Esophagus muscularis mucosa (tissue), 4 donors: ENCODE measurements around the gene IL17RD. TPM values are rescaled to one million over a fixed set of nuclear protein-coding genes. Genes with fewer than 3 reads are reported as not detected.

Experiments used
- DNase-seq: peaks from one replicate; pipeline ENCODE4 v3.0.0-alpha.2; 2017; ENCODE audit errors: extremely low spot score
- H3K27ac ChIP-seq, 4 donors: fragments of 200-600 bp; sonication (generic); replicated peaks in 1 of 4; 1 replicate in 3 of 4; 2 replicates in 1 of 4; pipeline ENCODE4 v1.5.1; 2016 to 2019; ENCODE audit warnings: mild to moderate bottlenecking in 1 of 4
- H3K27me3 ChIP-seq, 4 donors: fragments of 200-600 bp; sonication (generic); one replicate each; pipeline versions ENCODE4 v1.5.1 to v1.6.0; 2016 to 2019
- H3K36me3 ChIP-seq, 4 donors: fragments of 200-600 bp; sonication (generic); one replicate each; pipeline ENCODE4 v1.5.1; 2016 to 2019
- H3K4me1 ChIP-seq, 4 donors: fragments of 200-600 bp; sonication (generic); one replicate each; pipeline ENCODE4 v1.5.1; 2016 to 2019
- H3K4me3 ChIP-seq, 4 donors: fragments of 200-600 bp; sonication (generic); 1 replicate in 2 of 4; 2 replicates in 2 of 4; pipeline ENCODE4 v1.5.1; 2016 to 2019; ENCODE audit warnings: mild to moderate bottlenecking in 4 of 4, moderate library complexity in 1 of 4
- H3K9me3 ChIP-seq, 4 donors: fragments of 200-600 bp; sonication (generic); 1 replicate in 3 of 4; 2 replicates in 1 of 4; pipeline ENCODE4 v1.5.1; 2016 to 2019
- EP300 ChIP-seq: sonication (generic); formaldehyde crosslinking; IDR thresholded peaks from one replicate; pipeline ENCODE4 v1.6.1; 2017; ENCODE audit warnings: antibody characterized with exemption
- POLR2A ChIP-seq: fragments of 450-650 bp; IDR thresholded peaks from one replicate; pipeline ENCODE4 v1.6.1; 2017; ENCODE audit warnings: antibody characterized with exemption, moderate library complexity, mild to moderate bottlenecking, low read depth
- POLR2AphosphoS5 ChIP-seq, 2 donors: sonication (generic); formaldehyde crosslinking; IDR thresholded peaks; one replicate each; pipeline ENCODE4 v1.6.1; 2017; ENCODE audit warnings: antibody characterized with exemption in 2 of 2
- WGBS: methylation state at CpG from one replicate; pipeline ENCODE4 v1.1.5; 2018; 5-methylcytosine and 5-hydroxymethylcytosine counted together
- intact Hi-C: fragments of 100-400 bp; cut with DNase I; formaldehyde crosslinking; loops from one replicate; pipeline ENCODE4 v1.15.1; 2023
- total RNA-seq, 4 donors: library from RNA; depleted of rRNA; stranded (reverse); fragments of >200 nt; gene quantifications; one replicate each; pipeline versions ENCODE4 v1.1.0 to v1.2.1, GENCODE V29; 2016
- TF ChIP-seq, protein P1 (sequence below), 3 experiments: fragments of 200-600 bp in 2 of 3; fragments of 450-650 bp in 1 of 3; sonication (generic) in 2 of 3; IDR thresholded peaks; one replicate each; pipeline ENCODE4 v1.5.1; 2017 to 2019; ENCODE audit warnings: antibody characterized with exemption in 3 of 3, mild to moderate bottlenecking in 2 of 3, moderate library complexity in 1 of 3

Gene IL17RD
- total RNA-seq, 4 donors from 2014 or later, result 6.1 to 13.2 (median 9.5) TPM

DNA sequence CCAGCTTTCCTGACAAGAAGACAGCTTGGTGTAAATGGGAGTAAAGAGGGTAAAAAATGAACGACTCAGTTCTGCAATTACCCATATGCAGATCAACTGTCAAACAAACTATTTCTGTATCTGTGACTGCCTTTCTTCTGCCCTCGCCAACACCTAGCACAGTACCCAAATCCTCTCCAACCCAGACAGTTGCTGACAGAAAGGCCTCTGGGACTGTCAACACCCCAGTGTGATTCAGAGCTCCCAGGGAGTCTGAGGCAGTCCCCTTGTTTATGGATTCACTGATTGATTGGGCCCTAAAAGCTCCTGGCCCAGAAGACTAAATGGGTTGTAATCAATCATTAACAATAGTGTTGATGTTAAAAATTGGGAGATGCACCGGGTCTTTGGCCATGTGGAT, 20.2 kb downstream of the IL17RD start:
- DNase-seq, result no peak
- WGBS, result 65% methylated on average over 3 of the region's 3 CpGs
- Histone ChIP-seq H3K27me3 (no peaks in the 10 kb centered on the region), H3K4me3 (no peak overlapping the region), H3K27ac (no peak overlapping the region), H3K9me3 (no peaks in the 10 kb centered on the region), H3K4me1 (peaks cover 0 to 8% (median 3%) of the 10 kb centered on the region in 4 donors), H3K36me3 (no peaks in the 10 kb centered on the region)
- intact Hi-C loops, result no loop called here
- TF ChIP-seq POLR2AphosphoS5 (IDR thresholded peaks at IDR 0.05) (no peak), EP300 (no peak), POLR2A (no peak)
- TF ChIP-seq, protein P1, sequence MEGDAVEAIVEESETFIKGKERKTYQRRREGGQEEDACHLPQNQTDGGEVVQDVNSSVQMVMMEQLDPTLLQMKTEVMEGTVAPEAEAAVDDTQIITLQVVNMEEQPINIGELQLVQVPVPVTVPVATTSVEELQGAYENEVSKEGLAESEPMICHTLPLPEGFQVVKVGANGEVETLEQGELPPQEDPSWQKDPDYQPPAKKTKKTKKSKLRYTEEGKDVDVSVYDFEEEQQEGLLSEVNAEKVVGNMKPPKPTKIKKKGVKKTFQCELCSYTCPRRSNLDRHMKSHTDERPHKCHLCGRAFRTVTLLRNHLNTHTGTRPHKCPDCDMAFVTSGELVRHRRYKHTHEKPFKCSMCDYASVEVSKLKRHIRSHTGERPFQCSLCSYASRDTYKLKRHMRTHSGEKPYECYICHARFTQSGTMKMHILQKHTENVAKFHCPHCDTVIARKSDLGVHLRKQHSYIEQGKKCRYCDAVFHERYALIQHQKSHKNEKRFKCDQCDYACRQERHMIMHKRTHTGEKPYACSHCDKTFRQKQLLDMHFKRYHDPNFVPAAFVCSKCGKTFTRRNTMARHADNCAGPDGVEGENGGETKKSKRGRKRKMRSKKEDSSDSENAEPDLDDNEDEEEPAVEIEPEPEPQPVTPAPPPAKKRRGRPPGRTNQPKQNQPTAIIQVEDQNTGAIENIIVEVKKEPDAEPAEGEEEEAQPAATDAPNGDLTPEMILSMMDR (IDR thresholded peaks at IDR 0.05), result no peak

DNA sequence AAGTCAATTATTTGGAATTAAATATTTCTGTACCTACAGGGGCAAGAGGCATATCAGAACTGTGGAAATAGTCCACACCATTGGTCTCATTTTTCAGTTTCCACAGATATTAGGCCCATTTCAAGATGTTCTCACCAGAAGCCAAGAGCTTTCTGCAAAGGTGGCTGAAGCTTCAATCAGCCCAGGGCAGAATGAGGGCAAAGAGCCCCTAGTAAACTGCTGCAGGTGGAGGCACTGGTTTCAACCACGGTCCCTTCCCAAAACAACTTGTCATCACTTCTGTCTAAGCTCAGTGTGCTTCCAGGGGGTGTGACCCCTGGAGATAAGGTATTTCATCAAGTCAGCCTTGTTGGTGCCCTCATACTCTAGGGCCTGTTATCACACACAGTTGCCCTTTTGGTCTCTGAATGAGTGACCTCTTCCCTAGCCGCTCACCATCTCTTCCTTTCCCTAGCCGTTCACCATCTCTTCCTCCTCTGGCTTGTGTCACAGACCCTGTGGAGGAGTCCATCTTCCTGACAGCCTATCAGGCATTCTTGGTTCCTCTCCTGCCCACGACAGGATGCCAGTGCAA, 21.2 kb downstream of the IL17RD start:
- Histone ChIP-seq H3K27me3 (no peaks in the 10 kb centered on the region), H3K27ac (no peak overlapping the region), H3K9me3 (no peaks in the 10 kb centered on the region), H3K4me1 (peaks cover 0 to 8% (median 3%) of the 10 kb centered on the region in 4 donors), H3K36me3 (no peaks in the 10 kb centered on the region), H3K4me3 (no peak overlapping the region)
- intact Hi-C loops, result no loop called here
- TF ChIP-seq, protein P1 (IDR thresholded peaks at IDR 0.05), result no peak
- TF ChIP-seq EP300 (no peak), POLR2A (no peak), POLR2AphosphoS5 (IDR thresholded peaks at IDR 0.05) (no peak)
- DNase-seq, result no peak
- 82% methylated on average over 4 of the region's 4 CpGs for WGBS

DNA sequence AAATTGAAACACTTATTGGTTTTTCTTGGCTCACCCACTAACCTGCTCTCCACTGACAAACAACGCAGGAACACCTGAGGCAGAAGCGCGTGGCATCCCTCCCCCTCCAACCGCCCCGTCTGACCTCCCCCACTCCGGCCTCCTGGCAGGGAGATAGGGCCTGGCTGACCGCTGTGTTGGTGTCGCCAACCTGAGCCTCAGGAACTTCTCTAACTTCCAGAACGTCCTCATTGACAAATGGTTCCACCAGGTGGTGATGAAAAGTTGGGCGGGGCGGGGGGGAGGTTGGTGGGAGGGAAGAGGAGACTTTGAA, 22.8 kb downstream of the IL17RD start:
- H3K27me3 ChIP-seq, result no peaks in the 10 kb centered on the region
- WGBS, result 49% methylated on average over 11 of the region's 11 CpGs
- H3K4me1 ChIP-seq, result peaks cover 0 to 8% (median 3%) of the 10 kb centered on the region in 4 donors
- DNase-seq, result no peak
- H3K9me3 ChIP-seq, result no peaks in the 10 kb centered on the region
- H3K27ac ChIP-seq, result peak overlapping the region in 3 of 4 donors; percentile 13 to 35 (median 20)
- TF ChIP-seq EP300 (no peak), POLR2A (no peak), POLR2AphosphoS5 (IDR thresholded peaks at IDR 0.05) (no peak)
- TF ChIP-seq, protein P1 (IDR thresholded peaks at IDR 0.05), result no peak
- intact Hi-C loops, result no loop called here
- peak overlapping the region in 2 of 4 donors; percentile 5 to 30 for H3K4me3 ChIP-seq
- H3K36me3 ChIP-seq, result no peaks in the 10 kb centered on the region

DNA sequence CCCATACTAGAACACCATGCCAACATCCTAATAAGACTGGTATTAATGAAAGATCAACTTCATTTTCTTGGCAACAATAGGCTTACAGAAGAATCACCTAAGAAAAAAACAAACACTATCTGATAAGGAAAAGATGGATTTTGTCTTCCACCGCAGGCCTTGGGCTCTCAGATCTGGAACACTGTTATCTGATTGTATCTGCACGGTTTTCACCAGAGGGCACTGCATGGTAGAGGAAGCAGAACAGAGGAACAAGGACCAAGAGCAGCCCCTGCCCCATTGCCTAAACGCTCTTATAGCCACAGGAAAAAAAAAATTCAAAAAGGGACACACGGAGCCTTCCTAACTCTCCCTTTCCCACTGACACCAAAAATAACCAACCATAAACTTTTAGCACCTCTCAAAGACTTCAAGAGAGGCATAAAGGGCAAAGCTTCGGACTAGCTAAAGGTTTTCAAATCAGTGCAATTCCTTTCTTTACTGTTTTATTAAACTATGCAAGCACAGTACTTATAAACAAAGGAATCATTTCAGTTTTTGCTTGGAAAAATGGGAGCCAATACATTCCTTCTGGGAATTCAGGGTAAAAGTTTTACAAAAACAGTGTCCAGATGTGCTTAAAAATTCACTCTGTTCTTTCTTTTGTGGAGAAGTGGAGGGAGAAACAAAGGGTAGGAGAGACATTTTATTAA, 23.3 kb downstream of the IL17RD start:
- peak overlapping the region in 3 of 4 donors; percentile 13 to 35 (median 20) for H3K27ac ChIP-seq
- whole genome bisulfite sequencing, result 36% methylated on average over 5 of the region's 5 CpGs
- DNase-seq, result no peak

More for the DNA sequence above, 23.3 kb downstream of the IL17RD start:
- H3K36me3 ChIP-seq, result no peaks in the 10 kb centered on the region
- intact Hi-C loops, result no loop called here
- no peaks in the 10 kb centered on the region for H3K27me3 ChIP-seq
- no peaks in the 10 kb centered on the region for H3K9me3 ChIP-seq
- H3K4me3 ChIP-seq, result peak overlapping the region in 2 of 4 donors; percentile 5 to 30
- no peak for TF ChIP-seq EP300
- TF ChIP-seq, protein P1 (IDR thresholded peaks at IDR 0.05), result no peak
- no peak for TF ChIP-seq POLR2AphosphoS5 (IDR thresholded peaks at IDR 0.05)
- no peak for TF ChIP-seq POLR2A
- H3K4me1 ChIP-seq, result peaks cover 0 to 8% (median 3%) of the 10 kb centered on the region in 4 donors
